ENCODE measurements around the gene CST3.

The CST3 gene

GRCh38 chr20:23605867-23606651, 31.7 kb downstream of the CST3 start, which contains the start of gene CST9:
CST9 (minus strand) TSS chr20:23605917; CDS start chr20:23605864, 53 bp downstream.
- TF ChIP-seq CTCF (IDR thresholded peaks at IDR 0.05): no peak
- Histone ChIP-seq H3K9me3 (no peaks in the 10 kb centered on the region), H3K4me1 (peaks cover 0 to 7% (median 0%) of the 10 kb centered on the region in 4 donors), H3K27ac (no peak within 1 kb of the TSS), H3K4me3 (no peak within 1 kb of the TSS), H3K36me3 (no peaks in the 10 kb centered on the region), H3K27me3 (peaks cover 0 to 8% of the 10 kb centered on the region in 2 donors)
- no peak for DNase-seq
- intact Hi-C loops (cut with DNase I; ENCODE audit: low total_unique reads): loop anchor here (10.0 kb wide), 2 partner anchors 161 to 261 kb away; no protein-coding TSS in a partner anchor

GRCh38 chr20:23604306-23604705, 33.4 kb downstream of the CST3 start:
- H3K9me3 ChIP-seq: no peaks in the 10 kb centered on the region
- no peak overlapping the region for H3K27ac ChIP-seq
- intact Hi-C loops (cut with DNase I; ENCODE audit: low total_unique reads): loop anchor here (10.0 kb wide), 2 partner anchors 160 to 260 kb away; no protein-coding TSS in a partner anchor
- DNase-seq: no peak
- peaks cover 0 to 7% (median 0%) of the 10 kb centered on the region in 4 donors for H3K4me1 ChIP-seq
- TF ChIP-seq CTCF (IDR thresholded peaks at IDR 0.05): no peak
- H3K27me3 ChIP-seq: peaks cover 0 to 8% of the 10 kb centered on the region in 2 donors
- no peak overlapping the region for H3K4me3 ChIP-seq
- no peaks in the 10 kb centered on the region for H3K36me3 ChIP-seq

- Histone ChIP-seq H3K4me3 (no peak overlapping the region), H3K27ac (no peak overlapping the region), H3K4me1 (peaks cover 0 to 7% (median 0%) of the 10 kb centered on the region in 4 donors), H3K36me3 (no peaks in the 10 kb centered on the region), H3K9me3 (no peaks in the 10 kb centered on the region), H3K27me3 (peaks cover 0 to 8% of the 10 kb centered on the region in 2 donors)
- no peak for DNase-seq
- intact Hi-C loops (cut with DNase I; ENCODE audit: low total_unique reads): loop anchor here (10.0 kb wide), 2 partner anchors 159 to 259 kb away; no protein-coding TSS in a partner anchor
- no peak for TF ChIP-seq CTCF (IDR thresholded peaks at IDR 0.05)
Measured at GRCh38 chr20:23603321-23603720, 34.4 kb downstream of the CST3 start.

- Histone ChIP-seq H3K4me1 (peaks cover 0 to 7% (median 0%) of the 10 kb centered on the region in 4 donors), H3K36me3 (no peaks in the 10 kb centered on the region), H3K9me3 (no peaks in the 10 kb centered on the region), H3K27ac (no peak overlapping the region), H3K4me3 (no peak overlapping the region), H3K27me3 (peaks cover 0 to 8% of the 10 kb centered on the region in 2 donors)
- DNase-seq: no peak
- TF ChIP-seq CTCF (IDR thresholded peaks at IDR 0.05): no peak
- intact Hi-C loops (cut with DNase I; ENCODE audit: low total_unique reads): loop anchor here (10.0 kb wide), 2 partner anchors 158 to 258 kb away; no protein-coding TSS in a partner anchor
Measured at GRCh38 chr20:23602699-23603098, 35.1 kb downstream of the CST3 start.

- no peaks in the 10 kb centered on the region for H3K9me3 ChIP-seq
- no peak for TF ChIP-seq CTCF (IDR thresholded peaks at IDR 0.05)
- H3K27me3 ChIP-seq: peaks cover 0 to 8% of the 10 kb centered on the region in 2 donors
- no peak overlapping the region for H3K4me3 ChIP-seq
- H3K36me3 ChIP-seq: no peaks in the 10 kb centered on the region
- DNase-seq: no peak
- intact Hi-C loops (cut with DNase I; ENCODE audit: low total_unique reads): loop anchor here (10.0 kb wide), 2 partner anchors 157 to 257 kb away; no protein-coding TSS in a partner anchor
- no peak overlapping the region for H3K27ac ChIP-seq
- peaks cover 0 to 7% (median 0%) of the 10 kb centered on the region in 4 donors for H3K4me1 ChIP-seq
Measured at GRCh38 chr20:23602241-23602640, 35.5 kb downstream of the CST3 start.

All from tibial artery (tissue), 4 donors.